HepG2 (cell line): ENCODE results near the gene GSK3A. TPM values are rescaled to one million over a fixed set of nuclear protein-coding genes. Genes with fewer than 3 reads are reported as not detected.

ENCODE experiments used
- DBP ChIP-seq: sonication (generic); formaldehyde crosslinking; IDR thresholded peaks from 2 replicates; pipeline ENCODE4 v1.4.0; 2020; ENCODE audit warnings: missing genetic modification reagents; ENCODE audit errors: not compliant biosample characterization
- FLYWCH1 ChIP-seq: sonication (generic); formaldehyde crosslinking; IDR thresholded peaks from 2 replicates; pipeline ENCODE4 v1.8.1; 2023; ENCODE audit warnings: mild to moderate bottlenecking, missing genetic modification reagents
- FOXJ3 ChIP-seq: sonication (generic); formaldehyde crosslinking; IDR thresholded peaks from 2 replicates; pipeline ENCODE4 v1.4.0; 2020; ENCODE audit warnings: missing genetic modification reagents, mild to moderate bottlenecking, borderline replicate concordance
- JUN ChIP-seq: sonication (generic); formaldehyde crosslinking; IDR thresholded peaks from 2 replicates; pipeline ENCODE4 v1.4.0; 2020; ENCODE audit warnings: mild to moderate bottlenecking, missing genetic modification reagents
- MIER3 ChIP-seq: IDR thresholded peaks from 2 replicates; pipeline ENCODE4 v1.6.1; 2016; ENCODE audit warnings: missing compliant biosample characterization, borderline replicate concordance
- MNT ChIP-seq: fragments of 450-650 bp; IDR thresholded peaks from 2 replicates; pipeline ENCODE4 v1.6.1; 2016
- NCOA2 ChIP-seq: sonication (generic); formaldehyde crosslinking; IDR thresholded peaks from 2 replicates; pipeline ENCODE4 v1.8.0; 2022; ENCODE audit warnings: inconsistent platforms
- RBFOX2 ChIP-seq: fragments of 200-400 bp; formaldehyde crosslinking; IDR thresholded peaks from 2 replicates; pipeline ENCODE4 v1.6.1; 2017; ENCODE audit warnings: low read depth, mild to moderate bottlenecking, low read length
- RORA ChIP-seq: sonication (generic); formaldehyde crosslinking; IDR thresholded peaks from 2 replicates; pipeline ENCODE4 v1.5.0; 2020; ENCODE audit warnings: mild to moderate bottlenecking, missing genetic modification reagents, moderate library complexity
- SMAD1 ChIP-seq: sonication (generic); formaldehyde crosslinking; IDR thresholded peaks from 2 replicates; pipeline ENCODE4 v1.4.0; 2020; ENCODE audit warnings: missing genetic modification reagents, low read depth, mild to moderate bottlenecking, borderline replicate concordance
- STAT6 ChIP-seq: sonication (generic); formaldehyde crosslinking; IDR thresholded peaks from 2 replicates; pipeline ENCODE4 v1.4.0; 2020; ENCODE audit warnings: missing genetic modification reagents, mild to moderate bottlenecking, borderline replicate concordance
- TMF1 ChIP-seq: sonication (generic); formaldehyde crosslinking; IDR thresholded peaks from 2 replicates; pipeline ENCODE4 v1.8.1; 2022; ENCODE audit warnings: low read depth, missing genetic modification reagents
- ZBTB3 ChIP-seq: sonication (generic); formaldehyde crosslinking; IDR thresholded peaks from 2 replicates; pipeline ENCODE4 v1.4.0; 2020; ENCODE audit warnings: low read depth, mild to moderate bottlenecking, moderate library complexity, missing genetic modification reagents, borderline replicate concordance
- ZNF12 ChIP-seq: sonication (generic); formaldehyde crosslinking; IDR thresholded peaks from 2 replicates; pipeline ENCODE4 v1.5.0; 2020; ENCODE audit warnings: missing genetic modification reagents
- ZNF510 ChIP-seq: sonication (generic); formaldehyde crosslinking; IDR thresholded peaks from 2 replicates; pipeline ENCODE4 v1.4.0; 2020; ENCODE audit warnings: low read depth, mild to moderate bottlenecking, missing genetic modification reagents
- ZNF564 ChIP-seq: sonication (generic); formaldehyde crosslinking; IDR thresholded peaks from 2 replicates; pipeline ENCODE4 v1.8.1; 2023; ENCODE audit warnings: mild to moderate bottlenecking, missing genetic modification reagents
- ZNF777 ChIP-seq: sonication (generic); formaldehyde crosslinking; IDR thresholded peaks from 2 replicates; pipeline ENCODE4 v1.4.0; 2020; ENCODE audit warnings: missing genetic modification reagents
- polyA plus RNA-seq, 8 experiments: library from polyadenylated mRNA; depleted of rRNA in 3 of 8; stranded (reverse) in 7 of 8; unstranded in 1 of 8; fragments of >200 nt; fragmentation: Illumina TruSeq in 4 of 8; extraction: Trizol in 4 of 8; gene quantifications; 2 replicates each; pipeline versions ENCODE4 v1.2.1 to v1.2.3, GENCODE V29; 2011 to 2016; ENCODE audit warnings: low read depth in 4 of 8, missing spikeins in 1 of 8, mixed read lengths in 1 of 8; ENCODE audit not compliant: insufficient read depth in 1 of 8
- total RNA-seq, 5 experiments: library from RNA; depleted of rRNA; stranded (reverse); fragments of >200 nt; fragmentation: Illumina TruSeq; extraction: Trizol; gene quantifications; 2 replicates each; pipeline ENCODE4 v1.2.3, GENCODE V29; 2016; ENCODE audit warnings: low read depth in 1 of 5
- TF ChIP-seq, protein P1 (sequence below): IDR thresholded peaks from 2 replicates; pipeline ENCODE4 v1.6.1; 2018; ENCODE audit warnings: missing genetic modification reagents, mild to moderate bottlenecking, missing compliant biosample characterization
- TF ChIP-seq, protein P2 (sequence below): sonication (generic); formaldehyde crosslinking; IDR thresholded peaks from 2 replicates; pipeline ENCODE4 v1.5.0; 2020; ENCODE audit warnings: missing genetic modification reagents

The GSK3A gene
- total and polyA plus RNA-seq, 2 of the 13 experiments (the other 11 are each of a cell fraction or from before 2014, with no cell fraction given): 16.9 to 52.5 TPM

GRCh38 chr19:42244347-42245220, 2.2 kb upstream of the GSK3A start (continued):
- TF ChIP-seq STAT6 (CRISPR knock-in tag) (0 out of 2 replicates have a peak, but pooled peaks have one; percentile 81), MIER3 (CRISPR knock-in tag) (no peak), ZNF12 (peak; percentile 96), ZNF564 (peak; percentile 48; the same call in 1 of the 2 replicates), ZBTB3 (CRISPR knock-in tag) (no peak), TMF1 (CRISPR knock-in tag) (0 out of 2 replicates have a peak, but pooled peaks have one; percentile 14), ZNF510 (no peak), RBFOX2 (peak; percentile 47; the same call in 1 of the 2 replicates), MNT (peak; percentile 58), SMAD1 (CRISPR knock-in tag) (0 out of 2 replicates have a peak, but pooled peaks have one; percentile 61), ZNF777 (CRISPR knock-in tag) (no peak), RORA (CRISPR knock-in tag) (no peak), DBP (CRISPR knock-in tag) (no peak), FOXJ3 (CRISPR knock-in tag) (peak; percentile 30; the same call in 1 of the 2 replicates), NCOA2 (CRISPR knock-in tag) (peak; percentile 38; the same call in 1 of the 2 replicates), JUN (peak; percentile 30; the same call in 1 of the 2 replicates), FLYWCH1 (no peak)
- TF ChIP-seq, protein P1, sequence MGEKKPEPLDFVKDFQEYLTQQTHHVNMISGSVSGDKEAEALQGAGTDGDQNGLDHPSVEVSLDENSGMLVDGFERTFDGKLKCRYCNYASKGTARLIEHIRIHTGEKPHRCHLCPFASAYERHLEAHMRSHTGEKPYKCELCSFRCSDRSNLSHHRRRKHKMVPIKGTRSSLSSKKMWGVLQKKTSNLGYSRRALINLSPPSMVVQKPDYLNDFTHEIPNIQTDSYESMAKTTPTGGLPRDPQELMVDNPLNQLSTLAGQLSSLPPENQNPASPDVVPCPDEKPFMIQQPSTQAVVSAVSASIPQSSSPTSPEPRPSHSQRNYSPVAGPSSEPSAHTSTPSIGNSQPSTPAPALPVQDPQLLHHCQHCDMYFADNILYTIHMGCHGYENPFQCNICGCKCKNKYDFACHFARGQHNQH (CRISPR knock-in tag): peak; percentile 26; the same call in 1 of the 2 replicates
- TF ChIP-seq, protein P2, sequence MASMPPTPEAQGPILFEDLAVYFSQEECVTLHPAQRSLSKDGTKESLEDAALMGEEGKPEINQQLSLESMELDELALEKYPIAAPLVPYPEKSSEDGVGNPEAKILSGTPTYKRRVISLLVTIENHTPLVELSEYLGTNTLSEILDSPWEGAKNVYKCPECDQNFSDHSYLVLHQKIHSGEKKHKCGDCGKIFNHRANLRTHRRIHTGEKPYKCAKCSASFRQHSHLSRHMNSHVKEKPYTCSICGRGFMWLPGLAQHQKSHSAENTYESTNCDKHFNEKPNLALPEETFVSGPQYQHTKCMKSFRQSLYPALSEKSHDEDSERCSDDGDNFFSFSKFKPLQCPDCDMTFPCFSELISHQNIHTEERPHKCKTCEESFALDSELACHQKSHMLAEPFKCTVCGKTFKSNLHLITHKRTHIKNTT: 0 out of 2 replicates have a peak, but pooled peaks have one; percentile 80
